Measurements from ENCODE around the gene AFF3. TPM values are rescaled to one million over a fixed set of nuclear protein-coding genes. Genes with fewer than 3 reads are reported as not detected.
A peak's percentile ranks its signal among the peaks of the same experiment; 100 is the strongest.

Gene AFF3
- total and polyA plus RNA-seq, 2 of the 13 experiments (the other 11 are each of a cell fraction or from before 2014, with no cell fraction given) = not detected

DNA sequence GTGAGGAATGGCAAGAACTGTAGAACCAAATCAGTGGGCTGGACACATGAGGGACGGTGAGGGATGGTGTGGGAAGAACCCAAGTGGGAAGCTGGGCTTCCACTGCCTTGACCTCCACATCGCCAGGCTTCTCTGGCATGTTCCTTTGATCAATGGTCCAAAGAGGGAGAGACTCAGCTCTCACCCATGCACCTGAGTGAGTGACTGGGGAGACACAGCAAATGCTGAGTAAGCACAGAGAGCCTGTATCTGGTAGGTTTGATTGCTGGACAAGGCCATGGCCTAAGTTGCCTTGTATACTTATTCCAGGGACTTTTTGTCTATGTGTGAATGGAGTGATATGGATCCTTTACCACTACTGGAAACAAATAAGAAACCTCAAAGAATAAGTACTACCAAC, 188.6 kb downstream of the AFF3 start:
- no peaks in the 10 kb centered on the region for H3K9me3 ChIP-seq (ENCODE audit: low read length)
- no peaks in the 10 kb centered on the region for H3K36me3 ChIP-seq (replicated peaks in 1 of 2; ENCODE audit: control insufficient read depth in 1 of 2, insufficient read depth in 2 of 2, low read length in 2 of 2)
- H4K20me1 ChIP-seq (ENCODE audit: insufficient read depth, low read length) = no peaks in the 10 kb centered on the region
- peak; percentile 72 for TF ChIP-seq MAFF (IDR thresholded peaks at IDR 0.05; ENCODE audit: low read depth, low read length)
- TF ChIP-seq MAFK (conservative IDR thresholded peaks at IDR 0.05 in 1 of 2, IDR thresholded peaks at IDR 0.05 in 1 of 2; ENCODE audit: low read length in 2 of 2) = peak; percentile 79 to 86
- no peak for TF ChIP-seq TCF7 (IDR thresholded peaks at IDR 0.05; ENCODE audit: low read depth)
- in situ Hi-C loops (cut with HindIII; ENCODE audit: extremely low pct_ligation_motif_present, low pct_unique_long_range_greater_than_20kb) = no loop called here
- H3K27ac ChIP-seq (ENCODE audit: extremely low read length, insufficient read depth, low read length) = no peak overlapping the region
- 29% methylated on average over 2 of the region's 2 CpGs for WGBS (ENCODE audit: low lambda C conversion rate)
- FAIRE-seq (no peak), DNase-seq (ENCODE audit: low spot score) (no peak), ATAC-seq (no peak)
- ChIA-PET CTCF (ENCODE audit: low intra/inter-chr PET ratio, low total read pairs) (no interaction called here), POLR2A (no interaction called here)
- no peak overlapping the region for H3K4me3 ChIP-seq (replicated peaks in 1 of 3; ENCODE audit: insufficient read depth in 1 of 3, low read depth in 2 of 3, low read length in 3 of 3)
- no TSS peak for BruUV-seq (replicated peaks)
- no peaks in the 10 kb centered on the region for H3K79me2 ChIP-seq (ENCODE audit: insufficient read depth, low read length)
- H3K4me2 ChIP-seq (ENCODE audit: low read depth, low read length) = no peak overlapping the region
- no peak overlapping the region for H3K9ac ChIP-seq (ENCODE audit: insufficient read depth, low read depth, low read length)
- intact Hi-C loops (cut with micrococcal nuclease; ENCODE audit: unreplicated experiment) = no loop called here
- no peak overlapping the region for H2AFZ ChIP-seq (ENCODE audit: low read length)
- no peaks in the 10 kb centered on the region for H3K4me1 ChIP-seq (ENCODE audit: insufficient read depth, low read length)
- no peaks in the 10 kb centered on the region; a peak in 2 of 5 replicates for H3K27me3 ChIP-seq (ENCODE audit: control insufficient read depth in 1 of 2, insufficient read depth in 2 of 2, low read length in 2 of 2)

DNA sequence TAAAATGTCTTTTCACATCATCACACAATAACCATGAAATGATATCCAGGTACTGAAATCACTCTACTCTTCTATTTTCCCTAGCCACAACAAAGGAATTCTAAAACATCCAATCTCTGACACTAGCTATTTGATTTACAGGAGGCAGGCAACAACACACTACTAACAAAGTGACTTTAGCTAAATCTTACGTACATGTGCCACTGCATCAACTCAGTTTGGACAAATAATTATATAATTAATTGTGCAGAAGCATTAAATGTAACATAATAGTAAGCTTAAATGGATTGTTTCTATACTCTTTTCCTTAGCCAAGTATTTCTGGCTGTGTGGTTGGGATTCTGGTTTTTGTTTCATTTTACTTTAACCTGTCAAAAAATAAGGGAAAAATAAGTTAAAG, 192.4 kb downstream of the AFF3 start:
- POLR2A ChIA-PET = no interaction called here
- no peak for TF ChIP-seq ZSCAN29 (CRISPR knock-in tag; conservative IDR thresholded peaks at IDR 0.05)
- no peak for TF ChIP-seq PPARG (CRISPR knock-in tag; conservative IDR thresholded peaks at IDR 0.05)
- no peaks in the 10 kb centered on the region for H4K20me1 ChIP-seq (ENCODE audit: insufficient read depth, low read length)
- no peaks in the 10 kb centered on the region for H3K79me2 ChIP-seq (ENCODE audit: insufficient read depth, low read length)
- H3K9ac ChIP-seq (ENCODE audit: insufficient read depth, low read depth, low read length) = no peak overlapping the region
- WGBS (ENCODE audit: low lambda C conversion rate) = 60% methylated on average over 1 of the region's 1 CpG
- H3K36me3 ChIP-seq (replicated peaks in 1 of 2; ENCODE audit: control insufficient read depth in 1 of 2, insufficient read depth in 2 of 2, low read length in 2 of 2) = no peaks in the 10 kb centered on the region
- in situ Hi-C loops (cut with HindIII; ENCODE audit: extremely low pct_ligation_motif_present, low pct_unique_long_range_greater_than_20kb) (no loop called here), intact Hi-C loops (cut with micrococcal nuclease; ENCODE audit: unreplicated experiment) (no loop called here)
- CTCF ChIA-PET (ENCODE audit: low intra/inter-chr PET ratio, low total read pairs) = no interaction called here
- ATAC-seq (no peak), DNase-seq (ENCODE audit: low spot score) (no peak), FAIRE-seq (no peak)
- no peaks in the 10 kb centered on the region for H3K4me1 ChIP-seq (ENCODE audit: insufficient read depth, low read length)
- no peak overlapping the region for H2AFZ ChIP-seq (ENCODE audit: low read length)
- no peaks in the 10 kb centered on the region; a peak in 1 of 5 replicates for H3K27me3 ChIP-seq (ENCODE audit: control insufficient read depth in 1 of 2, insufficient read depth in 2 of 2, low read length in 2 of 2)
- no peaks in the 10 kb centered on the region for H3K9me3 ChIP-seq (ENCODE audit: low read length)
- BruUV-seq (replicated peaks) = no TSS peak
- H3K27ac ChIP-seq (ENCODE audit: extremely low read length, insufficient read depth, low read length) = no peak overlapping the region
- no peak overlapping the region for H3K4me2 ChIP-seq (ENCODE audit: low read depth, low read length)
- no peak overlapping the region for H3K4me3 ChIP-seq (replicated peaks in 1 of 3; ENCODE audit: insufficient read depth in 1 of 3, low read depth in 2 of 3, low read length in 3 of 3)

All from HepG2 (cell line).